ENCODE measurements around the gene NACC1. TPM values are rescaled to one million over a fixed set of nuclear protein-coding genes. Genes with fewer than 3 reads are reported as not detected.

Gene NACC1
- total and polyA plus RNA-seq, 2 of the 13 experiments (the other 11 are each of a cell fraction or from before 2014, with no cell fraction given), result 31.8 to 42.3 TPM

DNA sequence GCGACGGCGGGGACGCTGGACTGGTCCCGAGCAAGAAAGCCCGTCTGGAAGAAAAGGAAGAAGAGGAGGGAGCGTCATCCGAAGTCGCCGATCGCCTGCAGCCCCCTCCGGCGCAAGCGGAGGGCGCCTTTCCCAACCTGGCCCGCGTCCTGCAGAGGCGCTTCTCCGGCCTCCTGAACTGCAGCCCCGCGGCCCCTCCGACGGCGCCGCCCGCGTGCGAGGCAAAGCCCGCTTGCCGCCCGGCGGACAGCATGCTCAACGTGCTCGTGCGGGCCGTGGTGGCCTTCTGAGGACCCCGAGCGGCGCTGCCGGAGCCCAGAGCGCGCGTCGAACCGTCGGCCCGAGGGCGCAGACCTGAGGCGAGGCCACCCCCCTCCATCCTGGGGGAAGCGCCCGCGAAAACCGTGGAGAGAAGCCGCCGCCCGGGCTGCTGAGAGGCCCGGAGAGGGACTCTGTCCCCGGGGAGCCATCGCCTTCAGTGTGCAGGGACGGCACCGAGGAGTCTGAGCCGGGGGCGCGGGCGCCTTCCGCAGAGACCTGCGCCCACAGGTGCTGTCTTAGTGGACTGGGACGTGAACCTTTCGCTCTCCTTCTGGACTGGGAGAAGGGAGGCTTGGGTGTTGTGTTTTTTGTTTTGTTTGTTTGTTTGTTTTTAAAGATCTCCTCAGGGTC, 35.6 kb downstream of the NACC1 start:
- no peak for DNase-seq (ENCODE audit: low spot score)
- H3K36me3 ChIP-seq (replicated peaks in 1 of 2; ENCODE audit: control insufficient read depth in 1 of 2, insufficient read depth in 2 of 2, low read length in 2 of 2), result no peaks in the 10 kb centered on the region
- H3K4me2 ChIP-seq (ENCODE audit: low read depth, low read length), result peak overlapping the region; percentile 96
- peak overlapping the region; percentile 57 to 91 (median 74) for H3K4me3 ChIP-seq (replicated peaks in 1 of 3; ENCODE audit: insufficient read depth in 1 of 3, low read depth in 2 of 3, low read length in 3 of 3)
- in situ Hi-C loops (cut with HindIII; ENCODE audit: extremely low pct_ligation_motif_present, low pct_unique_long_range_greater_than_20kb) (loop anchor here (5.0 kb wide), 2 partner anchors 36 to 39 kb away; partner anchors contain the start of genes NACC1 and TRMT1), intact Hi-C loops (cut with micrococcal nuclease; ENCODE audit: unreplicated experiment) (loop anchor here (5.0 kb wide), 2 partner anchors 36 to 694 kb away; partner anchors contain the start of genes NACC1 and TRMT1)
- ChIA-PET CTCF (ENCODE audit: low intra/inter-chr PET ratio, low total read pairs) (interaction anchor here (1.2 kb wide), 1 partner anchor 42 kb away, joined by 3 read pairs; no protein-coding TSS in a partner anchor), POLR2A (interaction anchor here (1.3 to 3.0 kb wide), 11 partner anchors 10 to 99 kb away, joined by 3 to 108 read pairs (median 8); partner anchors contain the start of gene NACC1)
- H3K9me3 ChIP-seq (ENCODE audit: low read length), result no peaks in the 10 kb centered on the region
- H3K79me2 ChIP-seq (ENCODE audit: insufficient read depth, low read length), result peaks cover 46% of the 10 kb centered on the region
- H4K20me1 ChIP-seq (ENCODE audit: insufficient read depth, low read length), result peaks cover 3% of the 10 kb centered on the region; the same call in 1 of the 2 replicates
- no TSS peak for BruUV-seq (replicated peaks)
- H3K27me3 ChIP-seq (ENCODE audit: control insufficient read depth in 1 of 2, insufficient read depth in 2 of 2, low read length in 2 of 2), result no peaks in the 10 kb centered on the region; a peak in 1 of 5 replicates
- peaks cover 41% of the 10 kb centered on the region for H3K4me1 ChIP-seq (ENCODE audit: insufficient read depth, low read length)
- peak overlapping the region; percentile 95 for H3K27ac ChIP-seq (ENCODE audit: extremely low read length, insufficient read depth, low read length)
- no peak overlapping the region for H2AFZ ChIP-seq (ENCODE audit: low read length)
- no peak for ATAC-seq
- WGBS (ENCODE audit: low lambda C conversion rate), result 67% methylated on average over 55 of the region's 69 CpGs
- peak overlapping the region; percentile 94 for H3K9ac ChIP-seq (ENCODE audit: insufficient read depth, low read depth, low read length)
- no peak for FAIRE-seq
- TF ChIP-seq ARNTL (CRISPR knock-in tag; IDR thresholded peaks at IDR 0.05) (no peak), PHF5A (CRISPR knock-in tag; IDR thresholded peaks at IDR 0.05; ENCODE audit: low read depth, unreplicated experiment) (no peak), RBM39 (IDR thresholded peaks at IDR 0.05; ENCODE audit: low read depth, low read length, poor library complexity, severe bottlenecking) (peak; percentile 99), SATB2 (CRISPR knock-in tag; IDR thresholded peaks at IDR 0.05) (no peak), ARHGAP35 (CRISPR knock-in tag; IDR thresholded peaks at IDR 0.05; ENCODE audit: borderline replicate concordance) (no peak; the same call in 1 of the 2 replicates), EP300 (IDR thresholded peaks at IDR 0.05; ENCODE audit: low read depth in 2 of 2, low read length in 2 of 2) (no peak), EP300 (CRISPR knock-in tag; IDR thresholded peaks at IDR 0.05; ENCODE audit: borderline replicate concordance) (no peak), ZNF660 (CRISPR knock-in tag; IDR thresholded peaks at IDR 0.05; ENCODE audit: borderline replicate concordance, low read depth) (no peak)
- TF ChIP-seq, protein P1, sequence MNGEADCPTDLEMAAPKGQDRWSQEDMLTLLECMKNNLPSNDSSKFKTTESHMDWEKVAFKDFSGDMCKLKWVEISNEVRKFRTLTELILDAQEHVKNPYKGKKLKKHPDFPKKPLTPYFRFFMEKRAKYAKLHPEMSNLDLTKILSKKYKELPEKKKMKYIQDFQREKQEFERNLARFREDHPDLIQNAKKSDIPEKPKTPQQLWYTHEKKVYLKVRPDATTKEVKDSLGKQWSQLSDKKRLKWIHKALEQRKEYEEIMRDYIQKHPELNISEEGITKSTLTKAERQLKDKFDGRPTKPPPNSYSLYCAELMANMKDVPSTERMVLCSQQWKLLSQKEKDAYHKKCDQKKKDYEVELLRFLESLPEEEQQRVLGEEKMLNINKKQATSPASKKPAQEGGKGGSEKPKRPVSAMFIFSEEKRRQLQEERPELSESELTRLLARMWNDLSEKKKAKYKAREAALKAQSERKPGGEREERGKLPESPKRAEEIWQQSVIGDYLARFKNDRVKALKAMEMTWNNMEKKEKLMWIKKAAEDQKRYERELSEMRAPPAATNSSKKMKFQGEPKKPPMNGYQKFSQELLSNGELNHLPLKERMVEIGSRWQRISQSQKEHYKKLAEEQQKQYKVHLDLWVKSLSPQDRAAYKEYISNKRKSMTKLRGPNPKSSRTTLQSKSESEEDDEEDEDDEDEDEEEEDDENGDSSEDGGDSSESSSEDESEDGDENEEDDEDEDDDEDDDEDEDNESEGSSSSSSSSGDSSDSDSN (CRISPR knock-in tag; IDR thresholded peaks at IDR 0.05), result peak; percentile 54; the same call in 1 of the 2 replicates
- TF ChIP-seq, protein P2, sequence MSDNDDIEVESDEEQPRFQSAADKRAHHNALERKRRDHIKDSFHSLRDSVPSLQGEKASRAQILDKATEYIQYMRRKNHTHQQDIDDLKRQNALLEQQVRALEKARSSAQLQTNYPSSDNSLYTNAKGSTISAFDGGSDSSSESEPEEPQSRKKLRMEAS (IDR thresholded peaks at IDR 0.05), result peak; percentile 27; the same call in 1 of the 2 replicates
- TF ChIP-seq, protein P3, sequence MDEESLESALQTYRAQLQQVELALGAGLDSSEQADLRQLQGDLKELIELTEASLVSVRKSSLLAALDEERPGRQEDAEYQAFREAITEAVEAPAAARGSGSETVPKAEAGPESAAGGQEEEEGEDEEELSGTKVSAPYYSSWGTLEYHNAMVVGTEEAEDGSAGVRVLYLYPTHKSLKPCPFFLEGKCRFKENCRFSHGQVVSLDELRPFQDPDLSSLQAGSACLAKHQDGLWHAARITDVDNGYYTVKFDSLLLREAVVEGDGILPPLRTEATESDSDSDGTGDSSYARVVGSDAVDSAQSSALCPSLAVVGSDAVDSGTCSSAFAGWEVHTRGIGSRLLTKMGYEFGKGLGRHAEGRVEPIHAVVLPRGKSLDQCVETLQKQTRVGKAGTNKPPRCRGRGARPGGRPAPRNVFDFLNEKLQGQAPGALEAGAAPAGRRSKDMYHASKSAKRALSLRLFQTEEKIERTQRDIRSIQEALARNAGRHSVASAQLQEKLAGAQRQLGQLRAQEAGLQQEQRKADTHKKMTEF (CRISPR knock-in tag; IDR thresholded peaks at IDR 0.05), result 0 out of 2 replicates have a peak, but pooled peaks have one; percentile 1
- TF ChIP-seq, protein P4, sequence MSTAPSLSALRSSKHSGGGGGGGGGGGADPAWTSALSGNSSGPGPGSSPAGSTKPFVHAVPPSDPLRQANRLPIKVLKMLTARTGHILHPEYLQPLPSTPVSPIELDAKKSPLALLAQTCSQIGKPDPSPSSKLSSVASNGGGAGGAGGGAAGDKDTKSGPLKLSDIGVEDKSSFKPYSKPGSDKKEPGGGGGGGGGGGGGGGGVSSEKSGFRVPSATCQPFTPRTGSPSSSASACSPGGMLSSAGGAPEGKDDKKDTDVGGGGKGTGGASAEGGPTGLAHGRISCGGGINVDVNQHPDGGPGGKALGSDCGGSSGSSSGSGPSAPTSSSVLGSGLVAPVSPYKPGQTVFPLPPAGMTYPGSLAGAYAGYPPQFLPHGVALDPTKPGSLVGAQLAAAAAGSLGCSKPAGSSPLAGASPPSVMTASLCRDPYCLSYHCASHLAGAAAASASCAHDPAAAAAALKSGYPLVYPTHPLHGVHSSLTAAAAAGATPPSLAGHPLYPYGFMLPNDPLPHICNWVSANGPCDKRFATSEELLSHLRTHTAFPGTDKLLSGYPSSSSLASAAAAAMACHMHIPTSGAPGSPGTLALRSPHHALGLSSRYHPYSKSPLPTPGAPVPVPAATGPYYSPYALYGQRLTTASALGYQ (CRISPR knock-in tag; IDR thresholded peaks at IDR 0.05), result 0 out of 2 replicates have a peak, but pooled peaks have one; percentile 8

Measured in HepG2 (cell line).